Skeletal muscle tissue (tissue), 4 donors: ENCODE data around the gene DENND1B. TPM values are rescaled to one million over a fixed set of nuclear protein-coding genes. Genes with fewer than 3 reads are reported as not detected.
"Not testable (repeated sequence)": the region's sequence is repeated elsewhere in the genome, so short reads cannot be mapped to it uniquely, and the experiment has no call there.

Source experiments
- H3K27ac ChIP-seq: one replicate; pipeline ENCODE4 v1.7.0; 2013; ENCODE audit warnings: mild to moderate bottlenecking, low read depth, low read length, inconsistent platforms
- H3K27me3 ChIP-seq, 3 donors: one replicate each; pipeline ENCODE4 v1.7.0; 2013; ENCODE audit warnings: low read length in 3 of 3; ENCODE audit not compliant: control insufficient read depth in 3 of 3, insufficient read depth in 3 of 3
- H3K36me3 ChIP-seq, 3 donors: one replicate each; pipeline ENCODE4 v1.7.0; 2013; ENCODE audit warnings: low read length in 3 of 3; ENCODE audit not compliant: control insufficient read depth in 3 of 3, insufficient read depth in 3 of 3
- H3K4me1 ChIP-seq, 3 donors: one replicate each; pipeline ENCODE4 v1.7.0; 2013; ENCODE audit warnings: low read length in 3 of 3, mild to moderate bottlenecking in 3 of 3; ENCODE audit not compliant: control insufficient read depth in 3 of 3, insufficient read depth in 3 of 3
- H3K4me3 ChIP-seq, 3 donors: one replicate each; pipeline ENCODE4 v1.7.0; 2013; ENCODE audit warnings: low read length in 3 of 3
- H3K9ac ChIP-seq, 3 donors: one replicate each; pipeline ENCODE4 v1.7.0; 2013; ENCODE audit warnings: low read length in 3 of 3, mild to moderate bottlenecking in 3 of 3, moderate library complexity in 2 of 3, low read depth in 1 of 3
- H3K9me3 ChIP-seq, 3 donors: one replicate each; pipeline ENCODE4 v1.7.0; 2013; ENCODE audit warnings: low read length in 3 of 3; ENCODE audit not compliant: control insufficient read depth in 3 of 3
- total RNA-seq: library from RNA; depleted of rRNA; stranded (reverse); fragments of >200 nt; gene quantifications from one replicate; pipeline ENCODE4 v1.2.3, GENCODE V29; 2014
- donor health status: Osteomylitis.

The DENND1B gene
- total RNA-seq, 1 donor from 2014 or later, result 13.0 TPM

- Histone ChIP-seq H3K4me3 (no peak overlapping the region), H3K9ac (no peak overlapping the region), H3K27ac (no peak overlapping the region), H3K4me1 (no peaks in the 10 kb centered on the region), H3K9me3 (no peaks in the 10 kb centered on the region), H3K36me3 (no peaks in the 10 kb centered on the region), H3K27me3 (no peaks in the 10 kb centered on the region)
Observed at GRCh38 chr1:197595304-197595904, 179.9 kb downstream of the DENND1B start.

- H3K9ac ChIP-seq, result no peak overlapping the region
- H3K9me3 ChIP-seq, result no peaks in the 10 kb centered on the region
- no peak overlapping the region for H3K4me3 ChIP-seq
- no peak overlapping the region for H3K27ac ChIP-seq
- H3K36me3 ChIP-seq, result no peaks in the 10 kb centered on the region
- no peaks in the 10 kb centered on the region for H3K27me3 ChIP-seq
- no peaks in the 10 kb centered on the region for H3K4me1 ChIP-seq
Observed at GRCh38 chr1:197590687-197591086, 184.6 kb downstream of the DENND1B start.

- Histone ChIP-seq H3K27me3 (no peaks in the 10 kb centered on the region), H3K4me3 (no peak overlapping the region), H3K4me1 (no peaks in the 10 kb centered on the region), H3K9me3 (no peaks in the 10 kb centered on the region), H3K36me3 (no peaks in the 10 kb centered on the region), H3K9ac (no peak overlapping the region), H3K27ac (no peak overlapping the region)
Observed at GRCh38 chr1:197585809-197586208, 189.5 kb downstream of the DENND1B start.

GRCh38 chr1:197577580-197577979, 197.7 kb downstream of the DENND1B start:
- Histone ChIP-seq H3K36me3 (no peaks in the 10 kb centered on the region), H3K4me1 (no peaks in the 10 kb centered on the region), H3K9ac (no peak overlapping the region)

GRCh38 chr1:197575531-197575930, 199.7 kb downstream of the DENND1B start:
- H3K4me3 ChIP-seq, H3K4me1 ChIP-seq, H3K36me3 ChIP-seq, H3K27me3 ChIP-seq, H3K9ac ChIP-seq, H3K27ac ChIP-seq, H3K9me3 ChIP-seq: not testable (repeated sequence)

More at GRCh38 chr1:197577580-197577979, 197.7 kb downstream of the DENND1B start:
- Histone ChIP-seq H3K27ac (no peak overlapping the region), H3K4me3 (no peak overlapping the region), H3K27me3 (no peaks in the 10 kb centered on the region), H3K9me3 (no peaks in the 10 kb centered on the region)

GRCh38 chr1:197572169-197572568, 203.1 kb downstream of the DENND1B start:
- peaks cover 0 to 6% (median 0%) of the 10 kb centered on the region in 3 donors for H3K9me3 ChIP-seq
- no peaks in the 10 kb centered on the region for H3K4me1 ChIP-seq
- H3K27ac ChIP-seq, result no peak overlapping the region
- no peaks in the 10 kb centered on the region for H3K27me3 ChIP-seq
- H3K9ac ChIP-seq, result no peak overlapping the region
- no peak overlapping the region for H3K4me3 ChIP-seq
- H3K36me3 ChIP-seq, result peaks cover 0 to 7% (median 3%) of the 10 kb centered on the region in 3 donors

GRCh38 chr1:197567442-197567841, 207.8 kb downstream of the DENND1B start:
- no peaks in the 10 kb centered on the region for H3K27me3 ChIP-seq
- peaks cover 0 to 9% (median 0%) of the 10 kb centered on the region in 3 donors for H3K9me3 ChIP-seq
- H3K36me3 ChIP-seq, result peaks cover 0 to 7% (median 3%) of the 10 kb centered on the region in 3 donors
- no peak overlapping the region for H3K9ac ChIP-seq
- no peak overlapping the region for H3K27ac ChIP-seq
- no peaks in the 10 kb centered on the region for H3K4me1 ChIP-seq
- no peak overlapping the region for H3K4me3 ChIP-seq

- Histone ChIP-seq H3K27me3 (no peaks in the 10 kb centered on the region), H3K9ac (no peak overlapping the region), H3K36me3 (no peaks in the 10 kb centered on the region), H3K4me3 (no peak overlapping the region), H3K4me1 (peaks cover 0 to 3% (median 0%) of the 10 kb centered on the region in 3 donors), H3K9me3 (no peaks in the 10 kb centered on the region), H3K27ac (no peak overlapping the region)
Observed at GRCh38 chr1:197561041-197561440, 214.2 kb downstream of the DENND1B start.

GRCh38 chr1:197559655-197560054, 215.6 kb downstream of the DENND1B start:
- no peak overlapping the region for H3K4me3 ChIP-seq
- peak overlapping the region; percentile 59 for H3K27ac ChIP-seq
- no peaks in the 10 kb centered on the region for H3K36me3 ChIP-seq
- H3K9ac ChIP-seq, result peak overlapping the region in 1 of 3 donors; percentile 57
- H3K9me3 ChIP-seq, result no peaks in the 10 kb centered on the region
- no peaks in the 10 kb centered on the region for H3K27me3 ChIP-seq
- peaks cover 0 to 3% (median 0%) of the 10 kb centered on the region in 3 donors for H3K4me1 ChIP-seq

GRCh38 chr1:197559244-197559643, 216.0 kb downstream of the DENND1B start:
- peak overlapping the region in 1 of 3 donors; percentile 57 for H3K9ac ChIP-seq

More at GRCh38 chr1:197559244-197559643, 216.0 kb downstream of the DENND1B start:
- H3K4me1 ChIP-seq, result peaks cover 0 to 3% (median 0%) of the 10 kb centered on the region in 3 donors
- no peaks in the 10 kb centered on the region for H3K36me3 ChIP-seq
- H3K9me3 ChIP-seq, result no peaks in the 10 kb centered on the region
- peak overlapping the region; percentile 59 for H3K27ac ChIP-seq
- H3K27me3 ChIP-seq, result no peaks in the 10 kb centered on the region
- H3K4me3 ChIP-seq, result no peak overlapping the region
